Raji (cell line): ENCODE measurements around the gene MRPL37.

Experiments used
- POLR2A ChIP-seq: IDR thresholded peaks from 2 replicates; pipeline ENCODE4 v1.6.1; 2011; ENCODE audit warnings: low read depth, low read length, control low read depth; ENCODE audit not compliant: insufficient read depth

MRPL37 gene

DNA sequence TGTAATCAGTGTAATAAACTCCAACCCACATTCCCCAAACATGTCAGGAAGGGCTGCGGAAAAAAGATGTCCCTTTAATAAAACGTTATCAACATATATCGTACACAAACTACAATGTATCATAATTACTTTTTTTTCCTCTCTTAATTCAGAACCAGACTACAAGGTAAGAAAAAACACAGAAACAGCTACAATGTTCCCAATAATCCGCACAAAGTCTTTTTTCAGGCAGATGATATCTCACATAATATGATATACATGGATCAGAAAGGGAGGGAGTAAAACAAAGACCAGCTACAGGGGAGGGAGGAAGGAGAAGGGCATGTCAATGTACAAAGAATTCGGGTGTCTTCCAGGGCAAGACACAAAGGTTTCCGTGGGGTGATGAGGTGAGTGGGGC is 25.4 kb downstream of the MRPL37 start:
- TF ChIP-seq POLR2A = no peak

- no peak for TF ChIP-seq POLR2A
Observed at GRCh38 chr1:54225986-54226559, 26.1 kb downstream of the MRPL37 start.

GRCh38 chr1:54227091-54227602 is 27.2 kb downstream of the MRPL37 start:
- no peak for TF ChIP-seq POLR2A

DNA sequence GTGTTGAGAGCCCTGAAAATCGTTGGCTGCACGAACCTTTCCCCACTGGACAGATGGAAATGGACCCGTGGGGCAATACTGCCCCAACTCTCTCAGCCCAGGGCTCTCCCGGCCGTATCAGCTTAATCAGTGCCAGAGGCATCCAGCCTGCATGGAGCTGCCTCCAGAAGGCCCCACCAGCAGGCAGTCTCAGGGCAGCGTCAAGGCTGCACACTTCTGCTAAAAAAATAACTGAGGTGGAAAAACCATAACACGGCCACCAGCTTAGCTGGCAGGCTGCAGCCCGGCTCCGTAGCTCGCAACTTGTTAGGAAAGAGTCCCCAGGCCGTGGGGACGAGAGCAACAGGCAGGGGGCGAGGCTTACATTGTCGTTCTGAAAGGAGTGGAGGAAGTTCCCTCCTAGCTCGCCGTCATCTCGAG is 27.9 kb downstream of the MRPL37 start:
- no peak for TF ChIP-seq POLR2A

DNA sequence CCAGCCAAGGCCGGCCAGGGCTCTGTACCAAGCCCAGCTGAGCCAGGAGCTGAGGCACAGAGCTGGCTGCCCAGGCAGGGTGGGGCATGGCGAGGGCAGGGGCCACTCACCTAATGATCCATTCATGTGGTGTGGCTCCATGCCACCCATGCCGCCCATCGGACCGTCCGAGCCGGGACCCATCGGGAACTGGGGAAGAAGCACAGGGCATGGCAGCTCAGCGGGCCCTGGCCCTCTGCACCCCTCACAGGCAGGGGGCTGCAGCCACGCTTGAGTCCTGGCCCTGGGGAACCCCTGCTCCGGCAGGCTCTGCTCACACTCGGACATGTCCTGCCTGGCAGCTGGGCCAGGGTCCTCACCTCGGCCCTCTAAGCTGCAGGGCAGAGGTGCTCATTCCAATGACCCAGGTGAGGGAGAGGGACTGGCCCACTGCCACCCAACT is 28.7 kb downstream of the MRPL37 start:
- TF ChIP-seq POLR2A = no peak

- TF ChIP-seq POLR2A = no peak
Observed at GRCh38 chr1:54229281-54229891, 29.4 kb downstream of the MRPL37 start.

GRCh38 chr1:54230507-54231339 is 30.8 kb downstream of the MRPL37 start:
- no peak for TF ChIP-seq POLR2A

DNA sequence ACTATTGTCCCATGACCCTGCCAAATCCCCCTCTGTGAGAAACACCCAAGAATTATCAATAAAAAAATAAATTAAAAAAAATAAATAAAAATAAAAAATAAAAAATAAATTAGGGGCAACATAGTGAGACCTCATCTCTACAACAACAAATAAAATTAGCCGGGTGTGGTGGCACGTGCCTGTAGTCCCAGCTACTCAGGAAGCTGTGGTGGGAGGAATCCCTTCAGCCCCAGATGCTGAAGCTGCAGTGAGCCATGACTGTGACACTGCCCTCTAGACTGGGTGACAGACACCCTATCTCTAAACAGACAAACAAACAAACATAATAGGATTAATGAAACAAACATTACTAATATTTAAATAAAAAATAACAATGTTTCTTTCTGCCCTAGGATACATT is 34.3 kb downstream of the MRPL37 start:
- no peak for TF ChIP-seq POLR2A

- no peak for TF ChIP-seq POLR2A
Observed at GRCh38 chr1:54237586-54237985, 37.6 kb downstream of the MRPL37 start.

- no peak for TF ChIP-seq POLR2A
Observed at GRCh38 chr1:54238353-54239034, 38.5 kb downstream of the MRPL37 start.

DNA sequence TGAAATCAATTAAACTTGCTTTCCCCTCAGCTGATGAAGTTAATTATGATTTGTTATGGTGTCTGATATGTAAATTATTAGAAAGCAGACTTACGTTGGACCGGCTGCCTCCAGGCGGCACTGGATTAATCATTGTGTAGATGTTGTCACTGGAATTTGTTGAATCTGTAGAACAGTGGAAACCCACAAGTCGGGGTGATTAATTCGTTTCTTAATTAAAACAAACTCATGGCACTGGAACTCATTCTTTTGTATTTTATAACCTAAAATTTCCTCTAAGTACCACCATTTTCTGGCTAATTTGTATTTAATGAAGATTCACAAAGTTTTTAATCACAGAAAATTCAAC is 39.0 kb downstream of the MRPL37 start:
- TF ChIP-seq POLR2A = no peak

- no peak for TF ChIP-seq POLR2A
Observed at GRCh38 chr1:54239631-54240031, 39.7 kb downstream of the MRPL37 start.

DNA sequence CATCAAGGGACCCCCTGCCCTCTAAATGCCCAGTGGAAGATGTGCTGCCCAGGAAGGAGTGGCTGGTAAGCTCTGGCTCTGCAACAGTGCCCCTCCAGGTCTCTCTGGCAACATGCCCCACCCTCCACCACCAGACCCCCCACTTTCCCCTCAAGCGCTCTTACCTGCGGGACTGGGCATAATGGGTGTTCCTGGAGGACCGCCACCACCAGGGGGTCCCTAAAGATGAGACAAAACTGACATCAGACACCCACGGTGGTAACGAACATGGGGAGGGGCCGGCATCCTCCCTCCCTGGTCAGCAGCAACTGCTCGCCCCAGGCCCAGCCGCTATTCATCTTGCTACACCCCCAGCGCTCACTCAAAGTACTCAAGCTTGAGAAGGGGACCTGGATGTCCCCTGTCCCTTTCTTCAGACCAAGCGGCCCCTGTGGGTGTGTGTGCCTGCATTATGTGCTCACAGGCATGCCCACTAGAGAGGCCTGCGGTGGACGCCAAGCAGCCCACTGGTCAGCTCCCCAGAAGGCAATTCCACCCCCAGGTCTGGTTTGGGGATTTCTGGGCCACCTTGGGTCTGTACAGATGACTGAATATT is 40.9 kb downstream of the MRPL37 start:
- no peak for TF ChIP-seq POLR2A

DNA sequence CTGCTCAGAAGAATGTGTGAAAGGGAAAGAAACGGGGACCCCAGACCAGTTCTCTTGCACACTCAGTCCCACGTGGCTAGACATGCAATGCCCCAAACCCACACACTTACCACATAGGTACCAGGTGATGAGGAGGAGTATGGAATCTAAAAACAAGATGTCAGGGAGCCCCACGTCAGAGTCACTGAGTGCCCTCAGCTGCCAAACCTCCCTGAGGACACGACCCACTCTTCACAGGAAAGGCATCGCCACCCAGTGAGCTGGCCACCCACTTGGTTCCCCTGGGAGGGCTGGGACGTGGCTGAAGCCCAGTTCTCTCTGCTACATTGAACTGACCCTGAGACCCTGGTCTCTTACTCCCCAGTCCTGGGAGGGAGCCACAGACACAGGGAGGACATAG is 41.4 kb downstream of the MRPL37 start:
- TF ChIP-seq POLR2A = no peak

- TF ChIP-seq POLR2A = no peak
Observed at GRCh38 chr1:54243022-54243421, 43.1 kb downstream of the MRPL37 start.
